ENCODE data around the gene TP53I11. TPM values are rescaled to one million over a fixed set of nuclear protein-coding genes. Genes with fewer than 3 reads are reported as not detected.

Gene TP53I11
- total RNA-seq, 1 donor from 2014 or later: 39.4 TPM

DNA sequence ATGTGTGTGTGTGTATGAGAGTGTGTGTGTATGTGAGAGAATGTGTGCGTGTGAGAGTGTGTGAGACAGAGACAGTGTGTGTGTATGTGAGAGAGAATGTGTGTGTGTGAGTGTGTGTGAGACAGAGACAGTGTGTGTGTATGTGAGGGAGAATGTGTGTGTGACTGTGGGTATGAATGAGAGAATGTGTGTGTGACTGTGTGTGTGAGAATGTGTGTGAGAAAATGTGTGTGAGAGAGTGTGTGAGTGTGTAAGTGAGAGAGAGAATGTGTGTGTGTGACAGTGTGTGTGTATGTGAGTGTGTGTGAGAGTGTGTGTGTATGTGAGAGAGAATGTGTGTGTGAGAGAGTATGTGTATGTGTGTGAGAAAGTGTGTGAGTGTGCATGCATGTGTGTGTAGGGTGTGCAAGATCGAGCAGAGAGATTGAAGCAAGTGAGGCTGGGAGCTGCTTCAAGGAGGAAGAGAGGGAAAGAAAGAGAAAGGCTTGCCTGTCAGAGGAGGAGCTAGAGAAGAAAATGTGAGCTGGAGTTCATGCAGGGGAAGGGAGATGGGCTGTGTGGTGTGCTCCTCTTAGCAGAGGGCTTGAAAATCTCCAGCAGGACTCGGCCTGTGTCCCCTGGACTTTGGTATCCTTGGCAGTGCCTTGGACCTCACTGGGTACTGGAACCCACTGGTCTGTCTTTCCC lies 27.7 kb upstream of the TP53I11 start:
- TF ChIP-seq, protein P1, sequence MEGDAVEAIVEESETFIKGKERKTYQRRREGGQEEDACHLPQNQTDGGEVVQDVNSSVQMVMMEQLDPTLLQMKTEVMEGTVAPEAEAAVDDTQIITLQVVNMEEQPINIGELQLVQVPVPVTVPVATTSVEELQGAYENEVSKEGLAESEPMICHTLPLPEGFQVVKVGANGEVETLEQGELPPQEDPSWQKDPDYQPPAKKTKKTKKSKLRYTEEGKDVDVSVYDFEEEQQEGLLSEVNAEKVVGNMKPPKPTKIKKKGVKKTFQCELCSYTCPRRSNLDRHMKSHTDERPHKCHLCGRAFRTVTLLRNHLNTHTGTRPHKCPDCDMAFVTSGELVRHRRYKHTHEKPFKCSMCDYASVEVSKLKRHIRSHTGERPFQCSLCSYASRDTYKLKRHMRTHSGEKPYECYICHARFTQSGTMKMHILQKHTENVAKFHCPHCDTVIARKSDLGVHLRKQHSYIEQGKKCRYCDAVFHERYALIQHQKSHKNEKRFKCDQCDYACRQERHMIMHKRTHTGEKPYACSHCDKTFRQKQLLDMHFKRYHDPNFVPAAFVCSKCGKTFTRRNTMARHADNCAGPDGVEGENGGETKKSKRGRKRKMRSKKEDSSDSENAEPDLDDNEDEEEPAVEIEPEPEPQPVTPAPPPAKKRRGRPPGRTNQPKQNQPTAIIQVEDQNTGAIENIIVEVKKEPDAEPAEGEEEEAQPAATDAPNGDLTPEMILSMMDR (IDR thresholded peaks at IDR 0.05; ENCODE audit: borderline replicate concordance): no peak
- Histone ChIP-seq H3K36me3 (no peaks in the 10 kb centered on the region), H3K27ac (replicated peaks) (no peak overlapping the region), H3K9me3 (replicated peaks) (no peaks in the 10 kb centered on the region), H3K27me3 (ENCODE audit: low read depth) (no peaks in the 10 kb centered on the region), H3K4me3 (no peak overlapping the region), H3K4me1 (peaks cover 35% of the 10 kb centered on the region)
- intact Hi-C loops (cut with micrococcal nuclease): no loop called here
- DNase-seq: no peak

GRCh38 chr11:44977493-44977984 lies 26.9 kb upstream of the TP53I11 start:
- TF ChIP-seq, protein P1 (IDR thresholded peaks at IDR 0.05; ENCODE audit: borderline replicate concordance): peak; percentile 35
- intact Hi-C loops (cut with micrococcal nuclease): no loop called here
- Histone ChIP-seq H3K36me3 (no peaks in the 10 kb centered on the region), H3K4me3 (no peak overlapping the region), H3K27me3 (ENCODE audit: low read depth) (no peaks in the 10 kb centered on the region), H3K9me3 (replicated peaks) (no peaks in the 10 kb centered on the region), H3K4me1 (peaks cover 43% of the 10 kb centered on the region), H3K27ac (replicated peaks) (peak overlapping the region; percentile 16)
- DNase-seq: no peak

GRCh38 chr11:44976576-44976975 lies 25.9 kb upstream of the TP53I11 start:
- Histone ChIP-seq H3K27ac (replicated peaks) (no peak overlapping the region), H3K27me3 (ENCODE audit: low read depth) (no peaks in the 10 kb centered on the region), H3K4me3 (no peak overlapping the region), H3K4me1 (peaks cover 44% of the 10 kb centered on the region), H3K9me3 (replicated peaks) (no peaks in the 10 kb centered on the region), H3K36me3 (no peaks in the 10 kb centered on the region)
- TF ChIP-seq, protein P1 (IDR thresholded peaks at IDR 0.05; ENCODE audit: borderline replicate concordance): no peak
- DNase-seq: no peak
- intact Hi-C loops (cut with micrococcal nuclease): no loop called here

- Histone ChIP-seq H3K4me1 (peaks cover 39% of the 10 kb centered on the region), H3K36me3 (no peaks in the 10 kb centered on the region), H3K4me3 (no peak overlapping the region), H3K27me3 (ENCODE audit: low read depth) (no peaks in the 10 kb centered on the region), H3K9me3 (replicated peaks) (no peaks in the 10 kb centered on the region), H3K27ac (replicated peaks) (no peak overlapping the region)
- DNase-seq: no peak
- intact Hi-C loops (cut with micrococcal nuclease): no loop called here
- TF ChIP-seq, protein P1 (IDR thresholded peaks at IDR 0.05; ENCODE audit: borderline replicate concordance): no peak
Measured at GRCh38 chr11:44974402-44975000, 23.8 kb upstream of the TP53I11 start.

DNA sequence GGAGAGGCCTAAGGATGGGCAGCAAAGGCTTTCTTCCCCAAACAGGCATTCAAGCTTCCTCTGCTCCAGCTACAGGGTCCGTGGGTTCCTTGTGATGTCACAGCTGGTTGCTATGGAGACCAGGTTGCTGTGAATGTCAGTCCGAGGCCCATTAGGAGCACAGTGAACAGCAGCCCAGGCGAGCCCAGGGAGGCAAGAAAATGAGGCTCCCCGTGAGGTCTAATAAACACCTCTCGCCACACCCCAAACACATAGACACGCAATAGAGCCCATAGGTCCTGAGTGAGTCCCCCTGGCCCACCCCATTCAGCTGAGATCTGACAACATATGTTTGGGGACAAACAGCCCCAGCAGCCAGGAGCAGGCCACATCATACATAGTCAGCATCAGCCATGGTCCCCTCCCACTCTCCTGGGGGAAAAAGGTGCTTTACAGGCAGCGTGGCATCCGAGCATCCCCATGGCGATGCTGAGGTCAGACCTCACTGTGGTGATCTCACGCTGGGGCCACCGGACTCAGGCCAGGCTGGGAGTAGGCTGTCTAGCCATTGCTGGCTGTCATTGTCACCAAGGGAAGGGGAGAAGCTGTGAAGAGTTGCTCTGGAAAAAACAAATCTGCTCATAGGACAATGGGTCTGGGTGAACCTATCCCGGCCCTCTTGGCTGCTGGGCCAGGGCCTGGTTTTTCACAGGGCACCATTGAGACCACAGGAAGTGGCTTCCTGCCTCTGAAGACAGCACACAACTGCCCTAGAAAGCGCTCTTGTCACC lies 23.1 kb upstream of the TP53I11 start:
- intact Hi-C loops (cut with micrococcal nuclease): no loop called here
- TF ChIP-seq, protein P1 (IDR thresholded peaks at IDR 0.05; ENCODE audit: borderline replicate concordance): no peak
- H3K4me3 ChIP-seq: no peak overlapping the region
- H3K36me3 ChIP-seq: no peaks in the 10 kb centered on the region
- no peak for DNase-seq
- H3K27ac ChIP-seq (replicated peaks): no peak overlapping the region
- H3K4me1 ChIP-seq: peaks cover 34% of the 10 kb centered on the region
- no peaks in the 10 kb centered on the region for H3K9me3 ChIP-seq (replicated peaks)
- no peaks in the 10 kb centered on the region for H3K27me3 ChIP-seq (ENCODE audit: low read depth)
